ENCODE results near the gene CPT1C. TPM values are rescaled to one million over a fixed set of nuclear protein-coding genes. Genes with fewer than 3 reads are reported as not detected.

Gene CPT1C
- 1.9 and 2.0 TPM in 2 replicates for total RNA-seq (2022)
- Bru-seq, nascent RNA: percentile 21 among the genes with signal in this experiment
- BruChase-seq, experiment 1, labeled RNA remaining after a 2-hour chase: percentile 13 among the genes with signal in this experiment
- BruChase-seq, experiment 2, labeled RNA remaining after a 6-hour chase: percentile 26 among the genes with signal in this experiment
- long read RNA-seq, partial matches to known transcripts: 0 of 1 reads
- long read RNA-seq, other reads (novel, unspliced or antisense): 1 of 1 reads

DNA sequence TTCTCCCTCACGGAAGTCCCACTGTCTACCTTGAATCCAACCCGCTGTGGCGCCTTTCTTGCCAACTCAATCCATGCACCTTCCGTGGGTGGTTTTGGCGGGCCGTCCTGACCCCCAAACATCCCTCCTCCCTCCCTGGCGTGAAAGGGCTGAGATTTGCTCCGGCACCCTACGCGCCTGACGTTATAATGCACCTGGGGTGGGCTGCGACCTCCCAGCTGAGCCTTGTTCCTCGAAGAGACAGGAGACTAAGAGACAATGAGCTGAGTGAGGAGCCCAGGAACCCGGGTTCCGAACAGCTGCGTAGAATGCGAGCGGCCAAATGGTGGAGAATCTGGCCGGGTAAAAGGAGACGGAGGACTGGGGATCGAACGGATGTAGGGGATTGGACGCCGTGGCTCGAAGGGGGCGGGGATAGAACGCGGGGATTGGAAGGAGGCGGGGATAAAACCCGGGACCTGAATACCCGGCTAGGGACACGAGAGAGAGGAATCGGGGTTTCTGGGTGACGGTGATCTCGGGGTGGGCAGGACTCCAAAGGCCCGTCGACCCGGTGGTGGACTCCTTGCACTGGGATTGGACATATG, at the start of gene CPT1C:
CPT1C (plus strand) TSS at position 461 of the 587 bp plus-strand sequence. CDS start 1,137 bp downstream, outside the sequence.
- Histone ChIP-seq H3K27me3 (replicated peaks; ENCODE audit: control insufficient read depth, insufficient read depth, low read length) (no peaks in the 10 kb centered on the region), H3K4me1 (no peaks in the 10 kb centered on the region), H3K4me3 (ENCODE audit: low read depth, low read length) (no peak within 1 kb of the TSS), H3K9me3 (0 out of 2 replicates have a peak, but pooled peaks cover 2% of the 10 kb centered on the region), H3K36me3 (ENCODE audit: control insufficient read depth, insufficient read depth, low read length) (peaks cover 3% of the 10 kb centered on the region; the same call in 1 of the 2 replicates)
- peak within 1 kb of the TSS; percentile 60 for H3K27ac Mint-ChIP-seq (ENCODE audit: unreplicated experiment)
- CTCF ChIA-PET: no interaction called here
- TF ChIP-seq, protein P1, sequence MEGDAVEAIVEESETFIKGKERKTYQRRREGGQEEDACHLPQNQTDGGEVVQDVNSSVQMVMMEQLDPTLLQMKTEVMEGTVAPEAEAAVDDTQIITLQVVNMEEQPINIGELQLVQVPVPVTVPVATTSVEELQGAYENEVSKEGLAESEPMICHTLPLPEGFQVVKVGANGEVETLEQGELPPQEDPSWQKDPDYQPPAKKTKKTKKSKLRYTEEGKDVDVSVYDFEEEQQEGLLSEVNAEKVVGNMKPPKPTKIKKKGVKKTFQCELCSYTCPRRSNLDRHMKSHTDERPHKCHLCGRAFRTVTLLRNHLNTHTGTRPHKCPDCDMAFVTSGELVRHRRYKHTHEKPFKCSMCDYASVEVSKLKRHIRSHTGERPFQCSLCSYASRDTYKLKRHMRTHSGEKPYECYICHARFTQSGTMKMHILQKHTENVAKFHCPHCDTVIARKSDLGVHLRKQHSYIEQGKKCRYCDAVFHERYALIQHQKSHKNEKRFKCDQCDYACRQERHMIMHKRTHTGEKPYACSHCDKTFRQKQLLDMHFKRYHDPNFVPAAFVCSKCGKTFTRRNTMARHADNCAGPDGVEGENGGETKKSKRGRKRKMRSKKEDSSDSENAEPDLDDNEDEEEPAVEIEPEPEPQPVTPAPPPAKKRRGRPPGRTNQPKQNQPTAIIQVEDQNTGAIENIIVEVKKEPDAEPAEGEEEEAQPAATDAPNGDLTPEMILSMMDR (IDR thresholded peaks at IDR 0.05; ENCODE audit: insufficient read depth in 1 of 2, low read depth in 1 of 2, low read length in 1 of 2, severe bottlenecking in 1 of 2, unreplicated experiment in 1 of 2): no peak
- H3K9me3 Mint-ChIP-seq (ENCODE audit: unreplicated experiment): peaks cover 10% of the 10 kb centered on the region
- DNase-seq: peak in 1 of 2 experiments; percentile 63
- H3K4me1 Mint-ChIP-seq (ENCODE audit: low read depth, unreplicated experiment): peaks cover 10% of the 10 kb centered on the region
- intact Hi-C loops (cut with micrococcal nuclease; ENCODE audit: unreplicated experiment): no loop called here
- peaks cover 72% of the 10 kb centered on the region for H3K36me3 Mint-ChIP-seq (ENCODE audit: insufficient read depth, unreplicated experiment)
- no TSS peak for BruUV-seq (replicated peaks)
- H3K4me3 Mint-ChIP-seq (ENCODE audit: unreplicated experiment): peak within 1 kb of the TSS; percentile 58
- POLR2A ChIA-PET: interaction anchor here (0.7 kb wide), 1 partner anchor 738 kb away, joined by 5 read pairs; no protein-coding TSS in a partner anchor
- H3K27me3 Mint-ChIP-seq (ENCODE audit: insufficient read depth, unreplicated experiment): no peaks in the 10 kb centered on the region

DNA sequence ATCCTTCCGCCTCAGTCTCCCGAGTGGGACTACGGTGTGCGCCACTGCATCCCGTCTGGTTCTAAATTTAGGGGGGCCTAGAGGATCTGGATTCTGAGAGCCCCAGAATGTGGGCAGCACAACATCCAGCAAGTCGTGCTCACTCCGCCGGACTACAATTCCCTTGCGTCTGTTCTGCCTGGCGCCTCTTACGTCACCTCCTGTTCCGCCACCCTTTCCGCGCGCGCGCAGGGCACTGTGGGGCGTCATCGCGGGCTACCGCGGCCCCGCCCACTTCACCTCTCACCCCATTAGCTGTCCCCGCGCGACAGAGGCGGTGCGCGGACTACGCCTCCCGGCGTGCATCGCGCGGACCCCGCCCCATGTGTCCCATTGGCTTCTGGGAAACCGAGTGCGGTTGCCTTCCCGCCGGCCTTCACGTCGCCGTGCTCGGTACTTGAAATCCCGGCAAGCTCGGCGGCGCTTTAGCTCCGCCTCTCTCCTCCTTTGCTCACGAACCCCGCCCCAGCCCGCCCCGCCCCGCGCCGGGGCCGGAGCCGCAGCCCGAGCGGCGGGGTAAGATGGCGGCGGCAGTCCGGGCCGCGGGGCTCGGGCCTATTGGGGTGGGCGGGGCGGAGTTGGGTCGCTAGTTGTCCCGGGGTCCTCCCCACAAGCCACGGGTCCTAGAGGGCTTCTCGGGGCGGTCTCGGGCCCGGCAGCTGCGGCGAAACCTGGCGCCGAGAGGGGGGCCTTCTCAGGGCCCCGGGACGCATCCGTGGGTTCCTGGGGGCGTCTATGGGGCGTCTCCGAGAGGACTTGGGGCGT, 49.0 kb upstream of the CPT1C start, which contains the start of gene SCAF1:
SCAF1 (plus strand) TSS at position 522 of the 804 bp plus-strand sequence. CDS start 2,818 bp downstream, outside the sequence.
- CTCF ChIA-PET: interaction anchor here (0.6 to 1.4 kb wide), 4 partner anchors 34 to 147 kb away, joined by 3 to 7 read pairs (median 6); no protein-coding TSS in a partner anchor
- no TSS peak for BruUV-seq (replicated peaks)
- intact Hi-C loops (cut with micrococcal nuclease; ENCODE audit: unreplicated experiment): loop anchor here (1.0 to 2.0 kb wide), 2 partner anchors 125 to 146 kb away; partner anchors contain the start of genes AP2A1 and RPS11
- Histone ChIP-seq H3K27me3 (replicated peaks; ENCODE audit: control insufficient read depth, insufficient read depth, low read length) (no peaks in the 10 kb centered on the region), H3K9me3 (no peaks in the 10 kb centered on the region), H3K36me3 (ENCODE audit: control insufficient read depth, insufficient read depth, low read length) (peaks cover 3% of the 10 kb centered on the region), H3K4me3 (ENCODE audit: low read depth, low read length) (peak within 1 kb of the TSS; percentile 98), H3K4me1 (peaks cover 7% of the 10 kb centered on the region)
- Mint-ChIP-seq H3K36me3 (ENCODE audit: insufficient read depth, unreplicated experiment) (peaks cover 72% of the 10 kb centered on the region), H3K4me3 (ENCODE audit: unreplicated experiment) (peak within 1 kb of the TSS; percentile 91), H3K9me3 (ENCODE audit: unreplicated experiment) (no peaks in the 10 kb centered on the region), H3K27ac (ENCODE audit: unreplicated experiment) (peak within 1 kb of the TSS; percentile 100), H3K27me3 (ENCODE audit: insufficient read depth, unreplicated experiment) (no peaks in the 10 kb centered on the region), H3K4me1 (ENCODE audit: low read depth, unreplicated experiment) (peaks cover 43% of the 10 kb centered on the region)
- TF ChIP-seq, protein P1 (IDR thresholded peaks at IDR 0.05; ENCODE audit: insufficient read depth in 1 of 2, low read depth in 1 of 2, low read length in 1 of 2, severe bottlenecking in 1 of 2, unreplicated experiment in 1 of 2): no peak
- DNase-seq: peak; percentile 99 to 100
- POLR2A ChIA-PET: interaction anchor here (0.6 to 1.5 kb wide), 15 partner anchors 10 to 236 kb away, joined by 3 to 18 read pairs (median 5); partner anchors contain the start of genes AKT1S1, ALDH16A1, NOSIP and PRMT1
